HCT116 (cell line): ENCODE results near the gene GPR3. TPM values are rescaled to one million over a fixed set of nuclear protein-coding genes. Genes with fewer than 3 reads are reported as not detected.

Experiments used
- ATAC-seq: fragments of 200-7000 bp; cut with Tn5 transposase; 2 replicates; pipeline ENCODE4 v1.9.1; 2020; ENCODE audit warnings: mild to moderate bottlenecking, moderate library complexity
- BruUV-seq: library from RNA; stranded (reverse); fragments of 400-500 nt; replicated peaks from 2 replicates; lab custom pipeline; 2021; lab: Mats Ljungman, UMichigan
- CTCF ChIA-PET: fragments of 300-600 bp; sonication (Branson Sonifier 250); formaldehyde crosslinking; loops from one replicate; lab custom pipeline; 2021; ENCODE audit warnings: antibody characterized with exemption; lab: Charles Lee
- POLR2A ChIA-PET: fragments of 300-600, 350-600 bp; sonication (Branson Sonifier 250); formaldehyde crosslinking; loops from one replicate; lab custom pipeline; 2021; ENCODE audit warnings: antibody characterized with exemption; lab: Charles Lee
- RAD21 ChIA-PET, 2 experiments: fragments of 300-600 bp; sonication (Branson Sonifier 250); formaldehyde crosslinking; loops; one replicate each; lab custom pipeline; 2023; ENCODE audit warnings: low total read pairs in 2 of 2; ENCODE audit not compliant: uncharacterized antibody in 2 of 2, unreplicated experiment in 2 of 2, low non-redundant PET in 1 of 2; lab: Charles Lee
- DNase-seq: peaks from one replicate; pipeline ENCODE4 v3.0.0-alpha.2; 2010; ENCODE audit warnings: low read depth, low spot score
- H2AFZ ChIP-seq: fragments of 200-600 bp; shearing (Covaris generic), sonication (generic); 2 replicates; pipeline ENCODE4 v1.6.1; 2017; ENCODE audit warnings: low read depth, mixed run types, mixed read lengths, antibody characterized with exemption, low read length; ENCODE audit not compliant: poor library complexity, severe bottlenecking
- H3K27ac ChIP-seq: 2 replicates; pipeline ENCODE4 v1.5.1; 2012; ENCODE audit warnings: low read depth, low read length
- H3K27me3 ChIP-seq: fragments of 200-600 bp; sonication (generic); 2 replicates; pipeline ENCODE4 v1.6.1; 2016; ENCODE audit warnings: mixed run types, low read length, mixed read lengths; ENCODE audit not compliant: insufficient read depth
- H3K36me3 ChIP-seq, 2 experiments: fragments of 200-500 bp in 1 of 2; fragments of 200-600 bp in 1 of 2; sonication (Bioruptor generic) in 1 of 2; sonication (generic) in 1 of 2; 2 replicates each; pipeline versions ENCODE4 v1.5.1 to v1.6.1; 2014 to 2016; ENCODE audit warnings: low read length in 2 of 2, inconsistent platforms in 1 of 2, mixed read lengths in 1 of 2, mixed run types in 1 of 2; ENCODE audit not compliant: insufficient read depth in 2 of 2, control insufficient read depth in 1 of 2
- H3K4me1 ChIP-seq, 2 experiments: fragments of 200-600 bp in 1 of 2; sonication (generic) in 1 of 2; 2 replicates each; pipeline versions ENCODE4 v1.5.1 to v1.6.1; 2012 to 2017; ENCODE audit warnings: low read length in 2 of 2, inconsistent platforms in 1 of 2, mild to moderate bottlenecking in 1 of 2, mixed read lengths in 1 of 2, mixed run types in 1 of 2, moderate library complexity in 1 of 2; ENCODE audit not compliant: insufficient read depth in 2 of 2, control insufficient read depth in 1 of 2
- H3K4me2 ChIP-seq: fragments of 200-600 bp; sonication (generic); 2 replicates; pipeline ENCODE4 v1.6.1; 2017; ENCODE audit warnings: mixed run types, low read length, mixed read lengths
- H3K4me3 ChIP-seq, 2 experiments: fragments of 200-600 bp in 1 of 2; sonication (generic) in 1 of 2; replicated peaks in 1 of 2; 2 replicates each; pipeline ENCODE4 v1.5.1; 2011 to 2016; ENCODE audit warnings: low read length in 2 of 2, control low read depth in 1 of 2, low read depth in 1 of 2, mild to moderate bottlenecking in 1 of 2, mixed read lengths in 1 of 2, mixed run types in 1 of 2
- H3K79me2 ChIP-seq: fragments of 200-600 bp; sonication (generic); 2 replicates; pipeline ENCODE4 v1.6.1; 2017; ENCODE audit warnings: mild to moderate bottlenecking, mixed run types, low read length, moderate library complexity, mixed read lengths; ENCODE audit not compliant: insufficient read depth
- H3K9ac ChIP-seq: fragments of 200-600 bp; sonication (generic); 2 replicates; pipeline ENCODE4 v1.6.1; 2016; ENCODE audit warnings: low read length, mixed read lengths
- H3K9me2 ChIP-seq: fragments of 200-600 bp; sonication (generic), shearing (Covaris generic); 2 replicates; pipeline ENCODE4 v1.6.1; 2017; ENCODE audit warnings: mixed run types, mild to moderate bottlenecking, moderate library complexity; ENCODE audit not compliant: insufficient read depth
- H3K9me3 ChIP-seq, 2 experiments: fragments of 200-500 bp in 1 of 2; fragments of 200-600 bp in 1 of 2; sonication (Bioruptor generic) in 1 of 2; sonication (generic) in 1 of 2; 2 replicates each; pipeline ENCODE4 v1.6.1; 2014 to 2017; ENCODE audit warnings: low read length in 2 of 2, mixed read lengths in 2 of 2, inconsistent platforms in 1 of 2, low read depth in 1 of 2, mild to moderate bottlenecking in 1 of 2, mixed run types in 1 of 2, moderate library complexity in 1 of 2; ENCODE audit not compliant: control insufficient read depth in 1 of 2, insufficient read depth in 1 of 2
- H4K20me1 ChIP-seq: fragments of 200-600 bp; sonication (generic), shearing (Covaris generic); 2 replicates; pipeline ENCODE4 v1.6.1; 2017; ENCODE audit warnings: mixed run types, mild to moderate bottlenecking, moderate library complexity; ENCODE audit not compliant: insufficient read depth
- CBX3 ChIP-seq: IDR thresholded peaks from 2 replicates; pipeline ENCODE4 v1.6.1; 2012; ENCODE audit warnings: low read depth
- CEBPB ChIP-seq: IDR thresholded peaks from 2 replicates; pipeline ENCODE4 v1.6.1; 2012; ENCODE audit warnings: low read depth
- EGR1 ChIP-seq: IDR thresholded peaks from 2 replicates; pipeline ENCODE4 v1.6.1; 2012; ENCODE audit warnings: low read depth
- JUND ChIP-seq: IDR thresholded peaks from 2 replicates; pipeline ENCODE4 v1.6.1; 2012
- RAD21 ChIP-seq: IDR thresholded peaks from 2 replicates; pipeline ENCODE4 v1.6.1; 2012; ENCODE audit warnings: low read depth, mild to moderate bottlenecking
- SP1 ChIP-seq: IDR thresholded peaks from 2 replicates; pipeline ENCODE4 v1.6.1; 2012; ENCODE audit warnings: low read depth
- SRF ChIP-seq: IDR thresholded peaks from 2 replicates; pipeline ENCODE4 v1.6.1; 2012; ENCODE audit warnings: low read depth
- YY1 ChIP-seq: IDR thresholded peaks from 2 replicates; pipeline ENCODE4 v1.6.1; 2011; ENCODE audit warnings: low read length, low read depth, moderate library complexity, mild to moderate bottlenecking; ENCODE audit not compliant: insufficient replicate concordance; ENCODE audit errors: extremely low read depth
- intact Hi-C: fragments of 100-400 bp; cut with micrococcal nuclease; formaldehyde crosslinking; loops from 2 replicates; pipeline ENCODE4 v1.10.0; 2022
- total RNA-seq: library from RNA; stranded (reverse); gene quantifications from one replicate; pipeline ENCODE4 v1.2.1, GENCODE V29; 2021; ENCODE audit not compliant: unreplicated experiment
- TF ChIP-seq, protein P1 (sequence below): IDR thresholded peaks from 2 replicates; pipeline ENCODE4 v1.6.1; 2012
- TF ChIP-seq, protein P2 (sequence below): IDR thresholded peaks from 2 replicates; pipeline ENCODE4 v1.6.1; 2012; ENCODE audit warnings: low read depth
- TF ChIP-seq, protein P3 (sequence below), 3 experiments: fragments of 200-600 bp in 1 of 3; sonication (generic) in 1 of 3; IDR thresholded peaks in 2 of 3; conservative IDR thresholded peaks in 1 of 3; 2 replicates each; pipeline ENCODE4 v1.5.1; 2012 to 2017; ENCODE audit warnings: low read depth in 2 of 3, low read length in 2 of 3, antibody characterized with exemption in 1 of 3, borderline replicate concordance in 1 of 3, control low read depth in 1 of 3, mild to moderate bottlenecking in 1 of 3, mixed read lengths in 1 of 3, mixed run types in 1 of 3, moderate library complexity in 1 of 3; ENCODE audit not compliant: insufficient read depth in 1 of 3

GPR3 gene
- total RNA-seq, 1 experiment from 2014 or later: 2.8 TPM

DNA sequence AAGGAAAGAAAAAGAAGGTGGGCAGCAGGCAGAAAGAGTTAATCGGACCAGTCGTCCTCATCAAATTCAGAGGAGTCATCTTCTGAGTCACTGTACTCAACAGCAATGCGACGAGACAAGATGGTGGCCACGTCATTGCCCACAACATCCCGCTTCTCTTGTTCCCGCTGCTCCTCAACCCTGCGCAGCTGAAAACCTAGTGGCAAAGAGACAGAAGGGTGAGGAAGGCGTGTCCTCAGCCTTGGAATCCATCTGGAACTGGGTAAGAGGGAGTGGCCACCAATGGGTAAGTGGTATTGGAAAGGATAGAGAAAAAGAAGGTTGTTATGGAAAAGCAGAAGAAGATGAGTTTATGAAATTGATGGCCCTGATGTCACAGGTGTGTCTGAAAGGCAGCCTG is 15.7 kb downstream of the GPR3 start:
- intact Hi-C loops: no loop called here
- RAD21 ChIA-PET: no interaction called here

More for the DNA sequence above, 15.7 kb downstream of the GPR3 start:
- BruUV-seq: no TSS peak
- Histone ChIP-seq H3K4me3 (no peak overlapping the region), H3K4me2 (no peak overlapping the region), H3K27ac (no peak overlapping the region), H3K9me3 (no peaks in the 10 kb centered on the region), H3K9ac (no peak overlapping the region), H3K79me2 (no peaks in the 10 kb centered on the region), H3K4me1 (0 out of 4 replicates have a peak, but pooled peaks cover 0 to 1% of the 10 kb centered on the region in 2 experiments), H4K20me1 (no peaks in the 10 kb centered on the region), H3K9me2 (no peaks in the 10 kb centered on the region), H2AFZ (no peak overlapping the region), H3K27me3 (no peaks in the 10 kb centered on the region), H3K36me3 (peaks cover 25 to 31% of the 10 kb centered on the region in 2 experiments)
- CTCF ChIA-PET: no interaction called here
- ATAC-seq (no peak), DNase-seq (no peak)
- TF ChIP-seq, protein P1, sequence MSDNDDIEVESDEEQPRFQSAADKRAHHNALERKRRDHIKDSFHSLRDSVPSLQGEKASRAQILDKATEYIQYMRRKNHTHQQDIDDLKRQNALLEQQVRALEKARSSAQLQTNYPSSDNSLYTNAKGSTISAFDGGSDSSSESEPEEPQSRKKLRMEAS: no peak
- TF ChIP-seq RAD21: no peak
- no peak for TF ChIP-seq SP1
- TF ChIP-seq YY1: no peak
- TF ChIP-seq SRF: no peak
- TF ChIP-seq, protein P2, sequence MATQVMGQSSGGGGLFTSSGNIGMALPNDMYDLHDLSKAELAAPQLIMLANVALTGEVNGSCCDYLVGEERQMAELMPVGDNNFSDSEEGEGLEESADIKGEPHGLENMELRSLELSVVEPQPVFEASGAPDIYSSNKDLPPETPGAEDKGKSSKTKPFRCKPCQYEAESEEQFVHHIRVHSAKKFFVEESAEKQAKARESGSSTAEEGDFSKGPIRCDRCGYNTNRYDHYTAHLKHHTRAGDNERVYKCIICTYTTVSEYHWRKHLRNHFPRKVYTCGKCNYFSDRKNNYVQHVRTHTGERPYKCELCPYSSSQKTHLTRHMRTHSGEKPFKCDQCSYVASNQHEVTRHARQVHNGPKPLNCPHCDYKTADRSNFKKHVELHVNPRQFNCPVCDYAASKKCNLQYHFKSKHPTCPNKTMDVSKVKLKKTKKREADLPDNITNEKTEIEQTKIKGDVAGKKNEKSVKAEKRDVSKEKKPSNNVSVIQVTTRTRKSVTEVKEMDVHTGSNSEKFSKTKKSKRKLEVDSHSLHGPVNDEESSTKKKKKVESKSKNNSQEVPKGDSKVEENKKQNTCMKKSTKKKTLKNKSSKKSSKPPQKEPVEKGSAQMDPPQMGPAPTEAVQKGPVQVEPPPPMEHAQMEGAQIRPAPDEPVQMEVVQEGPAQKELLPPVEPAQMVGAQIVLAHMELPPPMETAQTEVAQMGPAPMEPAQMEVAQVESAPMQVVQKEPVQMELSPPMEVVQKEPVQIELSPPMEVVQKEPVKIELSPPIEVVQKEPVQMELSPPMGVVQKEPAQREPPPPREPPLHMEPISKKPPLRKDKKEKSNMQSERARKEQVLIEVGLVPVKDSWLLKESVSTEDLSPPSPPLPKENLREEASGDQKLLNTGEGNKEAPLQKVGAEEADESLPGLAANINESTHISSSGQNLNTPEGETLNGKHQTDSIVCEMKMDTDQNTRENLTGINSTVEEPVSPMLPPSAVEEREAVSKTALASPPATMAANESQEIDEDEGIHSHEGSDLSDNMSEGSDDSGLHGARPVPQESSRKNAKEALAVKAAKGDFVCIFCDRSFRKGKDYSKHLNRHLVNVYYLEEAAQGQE: no peak
- no peak for TF ChIP-seq EGR1
- TF ChIP-seq, protein P3, sequence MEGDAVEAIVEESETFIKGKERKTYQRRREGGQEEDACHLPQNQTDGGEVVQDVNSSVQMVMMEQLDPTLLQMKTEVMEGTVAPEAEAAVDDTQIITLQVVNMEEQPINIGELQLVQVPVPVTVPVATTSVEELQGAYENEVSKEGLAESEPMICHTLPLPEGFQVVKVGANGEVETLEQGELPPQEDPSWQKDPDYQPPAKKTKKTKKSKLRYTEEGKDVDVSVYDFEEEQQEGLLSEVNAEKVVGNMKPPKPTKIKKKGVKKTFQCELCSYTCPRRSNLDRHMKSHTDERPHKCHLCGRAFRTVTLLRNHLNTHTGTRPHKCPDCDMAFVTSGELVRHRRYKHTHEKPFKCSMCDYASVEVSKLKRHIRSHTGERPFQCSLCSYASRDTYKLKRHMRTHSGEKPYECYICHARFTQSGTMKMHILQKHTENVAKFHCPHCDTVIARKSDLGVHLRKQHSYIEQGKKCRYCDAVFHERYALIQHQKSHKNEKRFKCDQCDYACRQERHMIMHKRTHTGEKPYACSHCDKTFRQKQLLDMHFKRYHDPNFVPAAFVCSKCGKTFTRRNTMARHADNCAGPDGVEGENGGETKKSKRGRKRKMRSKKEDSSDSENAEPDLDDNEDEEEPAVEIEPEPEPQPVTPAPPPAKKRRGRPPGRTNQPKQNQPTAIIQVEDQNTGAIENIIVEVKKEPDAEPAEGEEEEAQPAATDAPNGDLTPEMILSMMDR (IDR thresholded peaks at IDR 0.05 in 2 of 3, conservative IDR thresholded peaks at IDR 0.05 in 1 of 3; ENCODE audit: borderline replicate concordance in 1 of 3, insufficient read depth in 1 of 3, low read depth in 2 of 3, low read length in 2 of 3): no peak
- no peak for TF ChIP-seq CBX3
- no peak for TF ChIP-seq JUND
- TF ChIP-seq CEBPB: no peak
- POLR2A ChIA-PET: no interaction called here
